ENCODE results near the gene CMSS1. TPM values are rescaled to one million over a fixed set of nuclear protein-coding genes. Genes with fewer than 3 reads are reported as not detected.

CMSS1 gene
- total RNA-seq, 1 experiment from 2014 or later = 70.6 TPM

- POLR2A ChIA-PET = no interaction called here
- no peaks in the 10 kb centered on the region for H3K27me3 Mint-ChIP-seq (ENCODE audit: low read depth)
- no peaks in the 10 kb centered on the region for H3K36me3 Mint-ChIP-seq
- no peak overlapping the region for H3K4me3 Mint-ChIP-seq
- TF ChIP-seq EMX1 (CRISPR knock-in tag; IDR thresholded peaks at IDR 0.05) (no peak), TEAD1 (CRISPR knock-in tag; IDR thresholded peaks at IDR 0.05) (no peak), MLX (CRISPR knock-in tag; IDR thresholded peaks at IDR 0.05) (no peak), ZNF423 (CRISPR knock-in tag; IDR thresholded peaks at IDR 0.05) (no peak), STAT6 (CRISPR knock-in tag; conservative IDR thresholded peaks at IDR 0.05; ENCODE audit: low read depth) (no peak), SP1 (CRISPR knock-in tag; conservative IDR thresholded peaks at IDR 0.05) (no peak), PREB (CRISPR knock-in tag; IDR thresholded peaks at IDR 0.05; ENCODE audit: borderline replicate concordance) (no peak), ATF1 (CRISPR knock-in tag; IDR thresholded peaks at IDR 0.05) (no peak), ZNF263 (CRISPR knock-in tag; IDR thresholded peaks at IDR 0.05; ENCODE audit: low read depth) (no peak), USF2 (CRISPR knock-in tag; IDR thresholded peaks at IDR 0.05) (no peak), ZNF532 (CRISPR knock-in tag; IDR thresholded peaks at IDR 0.05; ENCODE audit: borderline replicate concordance) (no peak)
- DNase-seq (ENCODE audit: low spot score) (no peak), ATAC-seq (no peak)
- CTCF ChIA-PET = interaction anchor here (1.3 to 1.8 kb wide), 3 partner anchors 21 to 207 kb away, joined by 4 to 7 read pairs (median 5); no protein-coding TSS in a partner anchor
- H3K9me3 Mint-ChIP-seq = no peaks in the 10 kb centered on the region
- peaks cover 20% of the 10 kb centered on the region for H3K4me1 Mint-ChIP-seq
- H3K27ac Mint-ChIP-seq = peak overlapping the region; percentile 15; the same call in 1 of the 2 replicates
Measured at GRCh38 chr3:100047455-100048141, 229.9 kb downstream of the CMSS1 start.

- POLR2A ChIA-PET = no interaction called here
- H3K27ac Mint-ChIP-seq = no peak overlapping the region
- ATAC-seq (no peak), DNase-seq (ENCODE audit: low spot score) (no peak)
- no peaks in the 10 kb centered on the region for H3K27me3 Mint-ChIP-seq (ENCODE audit: low read depth)
- no peak overlapping the region for H3K4me3 Mint-ChIP-seq
- H3K36me3 Mint-ChIP-seq = no peaks in the 10 kb centered on the region
- H3K4me1 Mint-ChIP-seq = peaks cover 15% of the 10 kb centered on the region
- H3K9me3 Mint-ChIP-seq = no peaks in the 10 kb centered on the region
- CTCF ChIA-PET = interaction anchor here (1.3 to 1.8 kb wide), 3 partner anchors 21 to 206 kb away, joined by 4 to 7 read pairs (median 5); no protein-coding TSS in a partner anchor
- TF ChIP-seq RORB (CRISPR knock-in tag; IDR thresholded peaks at IDR 0.05) (no peak), CREM (CRISPR knock-in tag; IDR thresholded peaks at IDR 0.05) (no peak), SMAD4 (CRISPR knock-in tag; IDR thresholded peaks at IDR 0.05) (no peak), CTCF (IDR thresholded peaks at IDR 0.05) (no peak), FOXP1 (CRISPR knock-in tag; IDR thresholded peaks at IDR 0.05; ENCODE audit: borderline replicate concordance) (no peak), ATF3 (CRISPR knock-in tag; conservative IDR thresholded peaks at IDR 0.05) (no peak), OVOL2 (CRISPR knock-in tag; IDR thresholded peaks at IDR 0.05; ENCODE audit: borderline replicate concordance) (no peak), E2F1 (CRISPR knock-in tag; IDR thresholded peaks at IDR 0.05) (no peak), ZNF671 (CRISPR knock-in tag; IDR thresholded peaks at IDR 0.05) (no peak), ZNF396 (CRISPR knock-in tag; IDR thresholded peaks at IDR 0.05; ENCODE audit: borderline replicate concordance) (no peak), ZNF219 (CRISPR knock-in tag; IDR thresholded peaks at IDR 0.05; ENCODE audit: borderline replicate concordance) (no peak)
Measured at GRCh38 chr3:100048248-100048647, 230.6 kb downstream of the CMSS1 start.
